NCI-H345 treated with DMSO at 0.1 percent for 48 hours (cell line): ENCODE results near the gene ATP13A2.

ENCODE experiments used
- DNase-seq: peaks from one replicate; lab custom pipeline; 2025; ENCODE audit not compliant: unreplicated experiment; lab: John Stamatoyannopoulos, UW

The ATP13A2 gene

DNA sequence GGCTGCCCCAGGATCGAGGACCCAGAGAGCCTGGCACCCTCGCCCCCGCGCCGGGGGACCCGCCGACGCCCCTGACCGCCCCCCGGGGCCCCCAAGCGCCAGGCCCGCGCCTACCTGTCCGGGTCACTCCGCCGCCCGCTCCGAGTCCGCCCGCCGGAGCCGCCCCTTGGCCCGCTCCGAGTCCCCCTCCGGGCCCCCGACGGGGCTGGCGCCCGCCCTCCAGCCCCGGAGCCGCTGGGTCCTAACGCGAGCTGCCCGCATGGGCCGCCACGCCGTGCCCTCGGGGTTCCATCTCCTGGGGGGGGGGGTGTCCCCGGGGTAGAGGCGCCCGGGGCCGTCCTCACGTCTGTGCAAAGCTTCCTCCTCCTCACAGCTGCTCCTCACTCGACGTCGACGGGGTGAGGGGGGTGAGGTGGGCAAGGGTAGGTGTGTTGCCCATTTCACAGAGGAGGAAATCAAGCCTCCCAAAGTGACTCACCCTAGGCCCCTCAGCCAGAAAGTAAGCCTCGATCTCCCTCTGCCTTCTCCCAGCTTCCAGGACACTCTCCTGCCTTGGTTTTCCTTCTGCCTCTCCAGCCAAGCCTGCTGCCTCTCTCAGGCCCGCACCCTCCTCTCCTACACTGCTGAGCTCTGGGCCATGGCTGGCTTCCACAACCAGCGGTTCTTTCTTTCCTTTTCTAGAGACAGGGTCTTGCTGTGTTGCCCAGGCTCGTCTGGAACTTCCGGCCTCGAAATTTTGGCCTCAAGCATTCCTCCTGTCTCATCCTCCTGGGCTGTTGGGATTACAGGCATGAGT, 31.1 kb downstream of the ATP13A2 start, which contains the start of gene MFAP2:
MFAP2 (minus strand) TSS at position 148 of the 796 bp plus-strand sequence. CDS start 2,347 bp downstream, outside the sequence.
- DNase-seq = no peak

DNA sequence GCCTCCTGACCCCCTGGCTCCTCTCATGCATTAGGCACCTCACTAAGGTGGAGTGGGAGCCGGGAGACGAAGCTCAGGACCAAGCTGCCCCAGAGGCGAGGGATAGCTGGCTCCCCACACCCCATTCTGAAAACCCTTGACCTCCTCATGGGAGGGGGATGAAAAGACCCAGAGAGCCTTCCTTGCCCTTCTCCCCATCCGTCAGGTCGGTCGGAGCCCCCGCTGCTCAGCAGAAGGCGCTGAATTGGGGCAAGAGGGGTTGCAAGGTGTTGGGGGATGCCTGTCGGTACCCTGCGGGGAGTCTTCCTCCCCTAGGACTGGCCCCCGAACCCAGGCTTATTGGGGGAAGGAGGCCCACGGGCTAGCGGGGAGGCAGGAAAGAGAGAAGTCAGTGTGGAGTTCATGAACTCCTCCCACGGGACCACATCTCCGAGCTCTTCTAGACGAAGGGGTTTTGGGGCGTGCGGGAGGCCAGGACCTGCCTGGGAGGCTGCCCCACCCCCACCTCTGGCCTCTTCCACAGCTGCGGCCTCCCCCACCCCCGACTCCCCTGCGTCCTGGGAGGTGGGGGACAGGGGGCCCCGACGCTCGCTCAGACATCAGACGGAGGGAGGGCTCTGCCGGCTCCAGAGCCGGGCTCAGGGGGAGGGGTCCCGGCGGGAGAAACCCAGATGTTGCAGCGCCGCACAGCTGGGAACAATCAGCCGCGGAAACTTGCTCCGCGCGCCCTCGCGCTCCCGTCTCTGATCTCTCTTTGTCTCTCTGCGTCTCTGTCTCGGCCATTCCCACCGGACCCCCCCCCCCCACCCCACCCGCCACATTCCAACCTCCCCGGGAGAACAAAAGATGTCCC, 32.0 kb downstream of the ATP13A2 start:
- no peak for DNase-seq

DNA sequence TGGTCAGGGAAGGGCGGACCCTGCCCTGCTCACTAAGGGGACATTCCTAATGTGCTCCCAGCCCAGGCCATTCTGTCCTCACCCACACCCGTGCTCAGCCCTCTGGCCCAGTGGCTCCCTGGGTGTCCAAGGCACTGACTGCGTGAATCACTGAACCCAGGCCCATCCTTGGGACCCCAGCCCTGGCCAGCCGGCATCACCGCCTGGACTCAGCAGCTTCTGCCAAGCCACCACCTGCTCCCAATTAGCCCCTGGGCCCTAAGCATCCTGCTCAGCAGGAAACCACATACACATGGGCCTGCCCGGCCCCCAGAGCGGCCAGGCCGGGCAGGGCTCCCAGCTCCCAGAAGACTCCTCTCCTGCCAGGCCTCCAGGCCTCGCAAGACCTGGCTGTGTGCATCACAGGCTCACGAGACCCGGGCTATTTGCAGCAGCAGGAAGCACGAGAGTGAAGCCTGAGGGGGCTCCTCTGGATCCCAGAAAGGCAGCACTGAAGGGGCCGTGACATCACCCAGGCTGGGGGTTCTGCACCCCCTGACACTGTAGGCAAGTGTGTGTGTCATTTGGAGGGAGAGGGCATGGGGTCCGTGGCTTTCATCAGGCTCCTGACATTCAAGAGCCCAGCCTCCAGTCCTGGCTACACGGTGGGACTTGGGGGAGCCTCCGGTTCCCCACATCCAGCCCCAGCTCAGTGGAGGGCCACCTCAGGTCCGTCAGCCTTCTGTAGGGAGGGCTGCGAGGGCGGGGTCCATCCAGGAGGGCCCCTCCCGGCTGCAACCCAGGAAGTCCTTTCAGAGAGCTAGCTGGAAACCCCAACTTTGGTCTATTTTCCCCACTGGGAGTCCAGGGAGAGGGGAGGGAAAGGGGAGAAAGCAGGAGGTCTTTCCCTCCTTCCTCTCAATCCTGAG, 32.9 kb downstream of the ATP13A2 start:
- DNase-seq = no peak

DNA sequence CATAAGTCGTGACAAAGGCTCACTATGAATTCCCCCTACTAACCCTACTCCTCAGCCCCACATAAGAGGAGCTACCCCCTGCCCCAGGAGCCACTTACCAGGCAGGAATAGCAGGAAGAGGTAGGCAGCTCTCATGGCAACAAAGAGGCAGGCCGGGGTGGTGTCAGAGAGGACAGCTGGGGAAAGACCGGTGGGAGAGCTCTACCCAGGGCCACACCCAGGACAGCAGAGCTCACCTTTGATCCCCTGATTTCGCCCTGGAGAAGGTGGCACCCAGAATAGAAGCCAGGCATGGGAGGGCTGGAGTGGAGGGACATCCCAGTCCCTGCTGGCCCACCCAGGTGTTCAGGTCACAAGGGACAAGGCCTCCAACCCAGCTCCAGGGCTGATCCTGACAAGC, 33.6 kb downstream of the ATP13A2 start:
- DNase-seq = no peak

DNA sequence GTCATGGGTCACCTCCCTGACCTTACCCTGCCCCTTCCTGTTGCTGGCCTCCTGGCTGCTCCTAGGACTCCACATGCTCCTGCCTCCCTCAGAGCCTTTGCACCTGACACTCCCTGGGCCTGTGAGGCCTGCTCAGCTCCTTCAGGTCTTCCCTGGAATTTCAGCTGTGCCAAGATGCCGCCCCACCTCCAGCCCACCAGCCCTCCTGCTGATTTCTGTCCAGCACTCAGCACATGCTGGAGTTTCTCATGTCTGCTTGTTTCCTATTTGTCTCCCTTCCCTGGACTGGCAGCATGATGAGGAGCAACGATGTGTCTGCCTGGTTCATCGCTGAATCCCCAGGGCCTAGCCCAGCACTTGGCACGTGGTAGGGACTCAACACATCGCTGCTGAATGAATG, 34.4 kb downstream of the ATP13A2 start:
- no peak for DNase-seq

DNA sequence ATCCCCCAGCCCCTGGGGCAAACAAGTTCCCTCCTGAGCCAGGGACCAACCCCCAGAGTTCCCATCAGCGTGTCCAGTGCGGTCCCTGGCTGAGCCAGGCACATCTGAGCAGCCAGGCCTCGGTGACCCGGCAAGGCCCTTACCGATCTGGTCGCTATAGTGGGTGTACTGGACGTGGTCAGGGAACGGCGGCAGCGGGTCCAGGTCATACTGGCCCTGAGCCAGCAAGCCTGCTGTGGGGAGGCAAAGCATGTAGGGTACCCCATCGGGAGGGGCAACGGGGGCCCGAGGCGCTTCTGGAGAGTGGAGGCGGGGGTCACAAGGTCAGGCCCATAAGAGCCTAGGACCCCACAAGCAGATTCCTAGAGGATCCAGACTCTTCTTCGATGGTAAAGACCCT, 34.8 kb downstream of the ATP13A2 start:
- DNase-seq = no peak

DNA sequence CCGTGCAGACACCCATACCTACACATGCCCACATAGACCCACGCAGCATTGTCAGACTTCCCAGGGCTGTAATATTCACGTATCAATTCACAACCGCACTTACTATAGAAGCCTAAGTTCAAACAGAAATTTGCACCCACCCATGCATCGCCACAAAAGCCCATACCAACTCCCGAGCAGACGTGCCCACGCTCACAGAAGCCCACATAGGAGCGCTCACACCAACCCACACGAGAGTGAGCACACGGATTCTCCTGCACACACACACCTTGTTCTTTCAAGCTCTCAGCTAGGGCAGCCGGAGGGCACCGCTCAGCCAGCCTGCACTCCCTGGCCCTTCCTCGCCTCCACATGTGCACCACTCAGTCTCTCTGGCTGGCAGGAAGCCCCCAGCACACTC, 35.9 kb downstream of the ATP13A2 start:
- no peak for DNase-seq

DNA sequence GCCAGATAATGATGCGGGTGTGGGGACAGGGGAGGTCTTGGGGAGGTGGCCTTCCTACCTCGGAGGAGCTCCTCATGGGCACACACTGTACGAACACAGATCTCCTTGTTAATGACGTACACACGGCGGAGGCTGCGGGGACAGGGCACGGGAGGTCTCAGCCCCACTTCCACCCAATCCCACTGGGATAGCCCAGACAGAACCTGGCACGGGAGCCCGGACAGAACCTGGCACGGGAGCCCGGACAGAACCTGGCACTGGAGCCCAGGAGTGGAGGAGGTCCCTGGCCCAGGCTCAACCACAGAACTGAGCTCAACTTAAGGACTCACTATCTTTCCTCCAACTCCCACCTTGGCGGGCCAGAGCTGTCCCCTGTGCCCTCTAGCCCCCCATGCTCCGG, 36.5 kb downstream of the ATP13A2 start:
- DNase-seq = no peak

DNA sequence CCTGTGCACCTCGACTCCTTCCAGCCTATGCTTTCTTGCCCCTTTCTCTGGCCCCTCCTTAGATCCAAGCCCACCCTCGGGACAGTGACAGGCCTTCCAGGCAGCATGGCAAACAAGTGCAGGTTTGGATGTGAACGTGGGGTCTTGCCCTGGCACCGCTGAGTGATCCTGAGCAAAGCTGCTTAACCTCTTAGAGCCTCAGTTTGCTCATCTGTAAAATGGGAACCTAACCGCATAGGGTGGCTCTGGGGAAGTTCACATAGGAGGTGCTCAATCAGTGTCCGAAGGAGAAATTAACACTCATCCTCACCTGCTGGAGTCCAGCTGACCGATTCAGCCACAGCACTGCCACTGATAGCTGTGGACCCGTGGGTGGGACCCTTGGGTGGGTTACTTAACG, 38.5 kb downstream of the ATP13A2 start:
- DNase-seq = no peak

DNA sequence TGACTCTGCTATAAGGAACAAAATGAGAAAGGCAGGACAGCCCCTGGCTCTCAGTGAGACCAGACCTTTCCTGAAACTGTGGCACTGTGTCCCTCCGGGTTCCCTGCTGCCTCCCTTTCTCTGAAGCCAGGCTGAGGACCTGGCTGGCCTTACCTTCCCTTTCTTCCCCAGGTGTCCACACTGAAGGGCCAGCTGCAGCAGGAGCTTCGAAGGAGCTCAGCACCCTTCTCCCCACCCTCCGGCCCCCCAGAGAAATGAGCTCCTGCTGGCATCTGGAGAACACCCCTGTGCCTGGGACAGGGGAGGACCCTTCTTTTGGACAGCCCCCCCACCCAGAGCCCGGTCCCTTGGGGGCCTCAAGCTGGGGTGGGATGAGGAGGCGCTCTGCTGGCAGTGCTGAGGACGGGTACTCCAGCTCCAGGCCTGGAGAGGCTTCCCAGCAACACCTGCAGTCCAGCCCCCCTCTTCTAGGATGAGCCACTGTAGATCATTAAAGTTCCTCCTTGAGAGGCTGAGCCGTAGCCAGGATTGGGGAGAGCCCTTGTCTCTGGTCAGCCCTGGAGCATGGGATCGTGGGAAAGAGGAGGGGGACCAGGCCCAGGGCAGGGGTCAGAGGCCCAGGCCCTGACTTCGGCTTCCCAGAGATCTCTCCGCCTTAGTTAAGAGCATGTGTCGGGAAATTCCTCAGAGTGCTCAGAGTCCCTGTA, 39.4 kb downstream of the ATP13A2 start:
- DNase-seq = no peak

DNA sequence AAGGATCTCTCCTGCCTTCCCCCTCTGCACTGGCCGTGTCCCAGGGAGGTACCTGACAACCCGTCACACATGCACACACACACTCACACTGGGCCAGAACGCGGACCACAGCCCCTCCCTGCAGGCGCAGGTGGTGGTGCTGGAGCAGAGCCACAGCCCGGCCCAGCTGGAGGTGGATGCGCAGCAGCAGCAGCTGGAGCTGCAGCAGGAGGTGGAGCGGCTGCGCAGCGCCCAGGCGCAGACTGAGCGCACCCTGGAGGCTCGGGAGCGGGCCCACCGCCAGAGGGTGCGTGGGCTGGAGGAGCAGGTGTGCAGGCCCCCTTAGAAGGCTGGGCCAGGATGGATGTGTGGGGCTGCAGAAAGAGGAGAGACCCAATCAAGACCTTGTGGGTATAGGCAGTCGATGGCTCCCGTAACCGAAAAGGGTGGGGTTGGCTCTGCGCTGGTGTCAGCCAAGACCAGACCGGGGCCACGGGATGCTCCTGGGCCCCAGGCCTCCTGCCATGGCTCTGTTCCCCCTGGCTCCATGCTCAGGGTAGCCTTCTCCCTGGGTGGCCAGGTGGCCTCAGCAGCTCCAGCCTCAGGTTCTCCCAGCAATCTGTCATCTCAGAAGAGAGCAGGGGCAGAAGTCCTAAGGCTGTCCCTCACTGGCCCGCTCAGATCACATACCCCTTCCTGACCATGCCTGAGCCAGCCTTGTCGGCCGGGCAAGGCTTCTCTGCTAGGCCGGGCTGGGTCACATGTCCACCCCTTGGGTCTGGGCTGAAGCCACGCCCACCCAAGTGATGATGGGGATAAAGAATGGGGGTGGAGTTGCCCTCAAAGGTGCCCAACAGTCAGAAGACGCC, 40.2 kb downstream of the ATP13A2 start:
- peak; percentile 81 for DNase-seq

DNA sequence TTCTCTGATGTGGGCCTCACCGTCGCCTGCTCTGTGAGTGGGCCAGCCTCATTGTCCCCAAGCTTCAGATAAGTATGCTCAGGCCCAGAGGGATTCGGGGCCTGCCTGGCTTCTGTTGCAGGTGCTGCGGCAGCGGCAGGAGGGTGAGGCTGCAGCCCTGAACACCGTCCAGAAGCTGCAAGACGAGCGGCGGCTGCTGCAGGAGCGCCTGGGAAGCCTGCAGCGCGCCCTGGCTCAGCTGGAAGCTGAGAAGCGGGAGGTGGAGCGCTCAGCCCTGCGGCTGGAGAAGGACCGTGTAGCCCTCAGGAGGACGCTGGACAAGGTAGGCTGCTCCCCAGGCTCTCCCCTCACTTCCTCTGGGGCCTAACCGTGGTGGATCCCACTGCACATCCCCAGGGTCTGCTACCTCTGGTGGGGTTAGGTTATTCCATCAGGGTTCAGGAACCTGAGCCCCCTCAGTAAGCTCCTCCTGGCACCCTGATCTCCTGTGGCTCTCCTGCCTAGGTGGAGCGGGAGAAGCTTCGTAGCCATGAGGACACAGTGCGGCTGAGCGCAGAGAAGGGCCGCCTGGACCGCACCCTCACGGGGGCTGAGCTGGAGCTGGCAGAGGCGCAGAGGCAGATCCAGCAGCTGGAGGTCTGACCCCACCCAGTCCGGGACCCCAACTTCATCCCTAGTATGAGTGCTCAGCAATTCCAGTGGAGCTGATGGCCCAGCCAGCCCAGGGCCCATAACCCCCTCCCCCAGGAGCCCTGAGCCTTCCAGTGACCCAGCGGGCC, 41.4 kb downstream of the ATP13A2 start:
- no peak for DNase-seq

DNA sequence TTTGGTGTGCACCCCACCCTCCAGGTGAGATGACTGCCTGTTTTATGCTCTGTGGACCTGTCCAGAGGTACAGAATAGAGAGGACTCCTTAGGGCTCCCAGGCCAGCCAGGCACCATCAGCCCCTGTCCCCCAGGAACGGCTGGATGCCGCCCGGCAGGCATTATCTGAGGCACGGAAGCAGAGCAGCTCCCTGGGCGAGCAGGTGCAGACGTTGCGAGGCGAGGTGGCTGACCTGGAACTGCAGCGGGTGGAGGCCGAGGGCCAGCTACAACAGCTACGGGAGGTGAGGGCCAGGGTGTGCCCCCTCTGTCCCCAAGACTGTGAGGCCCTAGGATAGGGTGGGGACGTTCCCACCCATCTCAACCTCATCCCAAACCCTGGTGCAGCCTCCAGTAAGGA, 42.1 kb downstream of the ATP13A2 start:
- DNase-seq = no peak

DNA sequence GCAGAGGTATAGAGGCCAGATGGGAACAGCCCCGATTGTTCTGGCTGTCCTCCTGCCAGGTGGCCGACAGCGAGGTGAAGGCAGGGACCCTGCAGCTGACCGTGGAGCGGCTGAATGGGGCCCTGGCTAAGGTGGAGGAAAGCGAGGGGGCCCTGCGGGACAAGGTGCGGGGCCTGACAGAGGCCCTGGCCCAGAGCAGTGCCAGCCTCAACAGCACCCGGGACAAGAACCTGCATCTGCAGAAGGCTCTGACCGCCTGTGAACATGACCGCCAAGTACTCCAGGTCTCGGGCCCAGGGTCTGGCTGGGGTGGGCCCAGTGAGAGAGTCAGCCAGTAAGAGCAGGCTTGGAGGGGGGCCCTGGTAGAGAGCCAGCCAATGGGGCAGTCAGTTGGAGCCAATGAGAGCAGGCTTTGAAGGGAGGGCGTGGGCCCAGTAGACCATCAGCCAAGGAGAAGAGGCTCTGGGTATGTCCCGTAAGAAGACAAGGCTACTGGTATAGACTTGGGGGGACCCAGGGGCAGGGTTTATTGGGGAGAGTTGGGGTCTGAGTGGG, 42.6 kb downstream of the ATP13A2 start:
- DNase-seq = no peak

DNA sequence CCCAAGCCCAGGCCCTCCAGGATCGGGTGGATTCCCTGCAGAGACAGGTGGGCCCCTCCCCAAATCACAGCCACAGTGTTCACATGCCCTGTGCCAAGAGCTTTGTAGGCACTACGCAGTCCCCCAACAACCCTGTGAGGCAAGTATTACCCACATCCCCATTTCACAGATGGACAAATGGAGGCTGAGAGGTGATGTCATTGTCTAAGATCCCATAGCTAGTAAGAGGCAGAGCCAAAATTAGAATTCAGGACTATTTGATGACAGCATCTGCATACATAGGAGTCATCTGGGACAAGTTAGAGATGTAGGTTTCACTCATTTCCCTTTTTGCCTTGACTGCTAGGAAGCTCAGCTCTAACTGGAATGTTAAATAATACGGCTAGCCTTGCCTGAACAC, 43.4 kb downstream of the ATP13A2 start:
- DNase-seq = no peak

DNA sequence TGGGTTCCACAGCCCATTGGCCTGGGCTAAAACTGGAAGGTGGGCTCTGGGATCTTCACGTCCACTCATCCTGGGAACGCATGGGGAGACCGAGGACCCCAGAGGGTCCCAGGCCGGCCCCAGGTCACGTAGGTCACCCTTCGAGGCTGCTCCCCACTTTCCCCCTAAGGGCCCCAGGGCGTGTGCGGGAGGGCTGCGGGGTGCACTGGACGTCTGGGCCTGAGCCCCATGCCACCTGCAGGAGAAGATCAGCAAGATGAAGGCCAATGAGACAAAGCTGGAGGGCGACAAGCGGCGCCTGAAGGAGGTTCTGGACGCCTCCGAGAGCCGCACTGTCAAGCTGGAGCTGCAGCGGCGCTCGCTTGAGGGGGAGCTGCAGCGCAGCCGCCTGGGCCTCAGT, 43.8 kb downstream of the ATP13A2 start:
- DNase-seq = no peak

DNA sequence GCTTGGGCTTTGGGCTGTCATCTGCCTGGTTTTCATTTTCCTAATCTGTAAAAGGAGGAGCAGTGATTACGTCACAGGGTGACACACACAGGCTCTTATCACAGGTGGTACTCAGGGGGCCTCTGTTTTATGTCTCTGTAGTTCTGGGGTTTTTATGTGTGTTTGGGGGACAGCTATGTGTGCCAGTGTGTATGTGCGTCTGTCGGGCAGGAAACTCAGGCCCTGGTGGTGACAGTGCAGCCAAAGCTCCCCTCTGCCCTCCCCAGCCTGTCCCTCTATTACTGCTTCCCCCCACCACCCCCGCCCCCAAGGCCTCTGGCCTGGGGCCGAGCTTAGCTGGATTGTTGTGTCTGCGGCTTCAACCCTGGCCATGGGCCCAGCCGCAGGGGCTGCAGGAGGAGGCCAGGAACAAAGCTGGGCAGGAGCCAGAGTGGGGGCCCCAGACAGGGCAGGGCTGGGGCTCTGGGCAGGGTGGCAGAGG, 44.6 kb downstream of the ATP13A2 start:
- no peak for DNase-seq

DNA sequence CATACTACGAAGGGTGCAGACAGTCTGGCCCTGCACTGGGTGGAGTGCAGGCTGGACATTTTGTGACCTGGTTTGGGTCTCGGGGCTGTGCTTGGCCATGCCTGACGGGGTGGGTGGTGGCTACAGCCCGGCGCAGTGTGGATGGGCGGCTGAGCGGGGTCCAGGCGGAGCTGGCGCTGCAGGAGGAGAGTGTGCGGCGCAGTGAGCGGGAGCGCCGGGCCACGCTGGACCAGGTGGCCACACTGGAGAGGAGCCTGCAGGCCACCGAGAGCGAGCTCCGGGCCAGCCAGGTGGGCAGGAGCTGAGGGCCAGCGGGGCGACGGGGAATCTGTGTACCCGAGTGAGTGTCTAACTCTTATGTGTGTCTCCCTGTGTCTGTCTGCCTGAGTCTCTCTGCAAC, 45.4 kb downstream of the ATP13A2 start:
- DNase-seq = no peak
